ENCODE data around the gene ANGPTL4.
"Not testable (repeated sequence)": the region's sequence is repeated elsewhere in the genome, so short reads cannot be mapped to it uniquely, and the experiment has no call there.

Gene ANGPTL4

DNA sequence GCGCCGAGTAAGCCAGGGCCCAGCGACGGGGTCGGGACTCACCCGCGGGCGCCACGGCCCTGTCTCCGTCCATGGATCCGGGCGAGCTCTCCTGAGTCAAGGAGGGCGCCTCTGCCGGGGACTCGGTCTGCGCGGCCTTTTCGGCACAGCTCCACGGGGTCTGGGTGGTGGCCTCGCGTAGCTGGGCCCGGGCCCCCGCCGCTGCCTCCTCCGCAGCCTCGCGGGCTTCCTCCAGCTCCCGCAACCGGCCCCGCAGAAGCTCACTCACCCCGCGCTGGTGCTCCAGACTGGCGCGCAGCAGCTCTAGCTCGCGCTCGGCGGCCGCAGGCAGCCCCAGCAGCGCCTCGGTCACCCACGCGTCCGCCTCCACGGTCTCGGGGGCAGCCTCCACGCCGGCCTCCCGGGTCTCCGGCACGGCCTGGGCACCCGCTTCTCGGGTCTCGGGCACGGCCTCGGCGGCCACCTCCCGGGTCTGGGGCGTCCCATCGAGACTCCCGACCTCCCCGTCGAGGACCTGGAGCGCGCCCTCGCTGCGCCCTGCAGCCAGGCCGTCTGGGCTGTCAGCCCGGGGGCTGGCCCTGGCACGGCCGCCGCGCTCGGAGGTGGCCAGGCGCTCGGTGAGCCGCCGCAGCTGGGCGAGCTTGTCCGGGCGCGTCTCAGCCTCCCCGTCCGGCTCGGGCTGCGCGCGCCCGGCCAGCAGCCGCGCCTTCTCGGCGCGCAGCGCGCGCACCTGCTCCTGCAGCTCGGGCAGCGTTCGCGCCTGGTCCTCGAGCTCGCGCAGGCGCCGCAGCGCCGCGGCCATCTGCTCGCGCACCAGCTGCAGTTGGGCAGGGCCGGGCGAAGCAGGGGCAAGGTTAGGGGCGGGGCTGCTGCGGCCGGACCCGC, 29.3 kb upstream of the ANGPTL4 start:
- DNase-seq = peak; percentile 52 to 81

- no peak for DNase-seq
Measured at GRCh38 chr19:8335343-8336071, 28.4 kb upstream of the ANGPTL4 start.

- DNase-seq = peak in 1 of 2 donors; percentile 49
Measured at GRCh38 chr19:8336072-8336569, 27.8 kb upstream of the ANGPTL4 start.

DNA sequence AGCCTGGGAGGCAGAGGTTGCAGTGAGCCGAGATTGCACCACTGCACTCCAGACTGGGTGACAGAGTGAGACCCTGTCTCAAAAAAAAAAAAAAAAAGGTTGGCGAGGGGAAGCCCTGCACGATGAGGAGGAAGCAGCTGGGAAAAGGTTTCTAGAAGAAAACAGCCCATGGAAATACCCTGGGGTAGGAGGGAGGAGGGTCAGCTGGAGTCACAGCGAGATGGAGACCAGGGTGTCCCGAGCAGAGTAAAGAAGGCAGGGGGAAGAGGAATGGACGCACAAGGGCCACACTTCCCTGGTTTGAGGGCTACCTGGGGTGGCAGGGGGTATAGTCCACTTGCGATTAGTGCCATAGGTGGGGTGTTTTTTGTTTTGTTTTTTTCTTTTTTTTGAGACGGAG, 27.3 kb upstream of the ANGPTL4 start:
- no peak for DNase-seq

- DNase-seq = no peak
Measured at GRCh38 chr19:8337728-8338127, 26.2 kb upstream of the ANGPTL4 start.

DNA sequence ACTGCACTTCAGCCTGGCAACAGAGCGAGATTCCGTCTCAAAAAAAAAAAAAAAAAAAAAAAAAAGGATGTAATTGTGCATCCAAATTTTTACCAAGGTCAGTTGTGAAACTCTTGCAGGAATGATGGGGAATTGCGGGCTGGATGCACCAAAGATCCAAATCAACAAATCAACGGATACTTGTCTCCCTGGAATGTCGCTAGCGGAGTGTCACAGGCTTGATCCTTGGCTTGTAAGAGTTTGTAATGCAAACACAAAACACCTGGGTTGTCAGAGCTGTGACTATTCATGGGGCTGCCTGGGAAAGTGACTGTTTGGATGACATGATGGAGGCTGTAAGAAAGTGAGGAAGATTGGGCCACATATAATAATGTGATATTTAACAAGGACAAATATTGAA, 25.1 kb upstream of the ANGPTL4 start:
- no peak for DNase-seq

DNA sequence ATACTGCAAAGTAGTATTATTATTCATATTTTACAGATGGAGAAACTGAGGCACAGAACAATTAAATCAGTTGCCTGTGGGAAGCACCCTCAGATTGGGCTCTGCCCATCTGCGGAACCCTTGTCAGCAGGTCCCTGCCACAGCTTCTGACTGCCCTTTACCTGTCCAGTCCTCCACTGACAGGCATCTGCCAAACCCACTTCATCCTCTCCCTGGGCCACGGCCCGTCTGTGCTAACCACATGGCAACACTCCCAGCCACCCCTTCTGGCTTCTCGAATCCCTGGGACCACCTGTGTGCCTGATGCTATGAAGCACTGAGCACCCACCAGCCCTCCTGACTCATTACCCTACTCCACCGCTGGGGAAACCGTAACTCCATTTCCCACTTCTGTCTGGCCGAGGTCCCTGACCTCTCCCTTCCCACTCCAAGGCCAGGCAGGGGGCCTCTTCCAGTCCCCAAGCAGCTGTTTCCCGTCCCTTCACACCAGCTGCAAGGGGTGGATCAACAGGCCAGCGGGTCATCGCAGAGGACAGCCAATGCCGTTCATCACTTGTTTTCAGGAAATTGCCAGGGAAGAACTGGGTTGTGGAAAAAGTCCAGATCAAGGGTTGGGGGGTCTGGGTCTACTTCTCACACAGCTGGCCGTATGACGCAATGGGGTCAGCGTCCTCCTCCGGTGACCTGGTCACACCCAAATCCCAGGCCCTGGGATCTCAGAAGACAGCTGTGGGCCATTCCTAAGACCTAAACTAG, 23.4 kb upstream of the ANGPTL4 start:
- no peak for DNase-seq

GRCh38 chr19:8341504-8341903, 22.5 kb upstream of the ANGPTL4 start:
- DNase-seq = not testable (repeated sequence)

DNA sequence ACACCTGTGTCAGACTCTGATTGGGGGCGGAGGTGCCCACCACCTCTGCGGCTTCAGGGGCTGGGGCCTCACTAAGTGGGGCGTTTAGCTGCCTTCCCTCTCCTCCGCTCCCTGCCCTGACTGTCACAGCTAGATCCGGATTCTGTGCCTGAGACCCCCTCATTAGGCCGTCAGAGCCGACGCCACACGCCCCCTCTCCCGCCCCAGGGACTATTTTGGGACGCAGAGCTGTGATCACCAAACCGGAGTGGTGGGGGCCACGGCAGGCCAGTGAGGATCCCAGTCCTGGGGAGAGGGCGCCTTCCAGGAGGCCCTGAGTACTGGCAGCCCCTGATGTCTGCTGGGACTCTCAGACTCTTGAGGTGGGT, 21.7 kb upstream of the ANGPTL4 start:
- DNase-seq = no peak

GRCh38 chr19:8342684-8343482, 21.1 kb upstream of the ANGPTL4 start, which contains the start of gene KANK3:
KANK3 (minus strand) TSS chr19:8343262; CDS start chr19:8337828, 5,434 bp downstream.
- DNase-seq = peak; percentile 96 to 98

- DNase-seq = no peak
Measured at GRCh38 chr19:8343483-8343844, 20.5 kb upstream of the ANGPTL4 start.

DNA sequence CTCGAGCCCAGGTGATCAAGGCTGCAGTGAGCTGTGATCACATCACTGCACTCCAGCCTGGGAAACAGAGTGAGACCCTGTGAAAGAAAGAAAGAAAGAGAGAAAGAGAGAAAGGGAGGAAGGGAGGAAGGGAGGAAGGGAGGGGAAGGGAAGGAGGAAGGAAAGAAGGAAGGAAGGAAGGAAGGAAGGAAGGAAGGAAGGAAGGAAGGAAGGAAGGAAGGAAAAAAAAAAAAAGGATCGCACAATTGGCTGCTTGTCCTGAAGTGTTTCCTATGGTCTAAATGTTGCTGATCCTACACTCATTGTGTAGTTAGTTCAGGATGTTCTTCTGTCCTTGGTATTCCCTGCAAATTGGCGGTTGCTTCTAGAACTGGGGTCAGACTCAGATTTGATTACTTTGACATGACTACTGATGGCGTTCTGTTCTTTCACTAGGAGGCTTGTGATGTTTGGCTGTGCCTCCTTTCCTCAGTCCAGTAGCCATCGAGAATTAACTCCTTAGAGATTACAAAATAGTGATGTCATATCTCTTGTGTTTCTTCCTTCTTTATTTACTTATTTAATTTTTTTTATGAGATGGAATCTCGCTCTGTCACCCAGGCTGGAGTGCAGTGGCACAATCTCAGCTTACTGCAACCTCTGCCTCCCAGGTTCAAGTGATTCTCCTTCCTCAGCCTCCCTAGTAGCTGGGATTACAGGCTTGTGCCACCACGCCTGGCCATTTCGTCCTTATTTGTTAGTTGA, 14.2 kb upstream of the ANGPTL4 start:
- not testable (repeated sequence) for DNase-seq

DNA sequence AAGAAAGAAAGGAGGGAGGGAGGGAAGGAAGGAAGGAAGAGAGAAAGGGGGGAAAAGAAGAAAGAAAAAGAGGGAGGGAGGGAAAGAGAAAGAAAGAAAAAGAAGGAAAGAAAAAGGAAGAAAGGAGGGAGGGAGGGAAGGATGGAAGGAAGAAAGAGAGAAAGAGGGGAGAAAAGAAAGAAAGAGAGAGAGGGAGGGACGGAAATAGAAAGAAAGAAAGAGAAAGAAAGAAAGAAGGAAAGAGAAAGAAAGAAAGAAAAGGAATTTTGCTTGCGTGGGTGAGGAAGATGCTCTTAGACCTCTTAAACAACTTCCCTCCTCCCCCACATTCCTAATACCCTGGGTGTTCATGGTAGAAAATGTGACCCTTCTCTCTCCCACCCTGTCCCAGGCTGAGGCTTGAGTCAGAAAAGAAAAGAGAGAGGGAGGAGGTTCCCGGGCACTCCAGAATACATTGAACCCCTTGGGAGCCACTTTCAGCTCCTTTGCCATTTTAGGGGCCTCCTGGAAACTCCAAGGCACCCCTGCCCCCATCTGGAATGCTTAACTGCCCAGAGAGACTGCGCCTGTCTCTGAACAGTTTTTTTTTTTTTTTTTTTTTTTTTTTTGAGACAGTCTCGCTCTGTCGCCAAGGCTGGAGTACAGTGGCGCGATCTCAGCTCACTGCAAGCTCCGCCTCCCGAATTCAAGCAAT, 11.7 kb upstream of the ANGPTL4 start:
- peak; percentile 29 to 42 for DNase-seq

GRCh38 chr19:8352845-8353244, 11.1 kb upstream of the ANGPTL4 start:
- not testable (repeated sequence) for DNase-seq

GRCh38 chr19:8355631-8356402, 8.1 kb upstream of the ANGPTL4 start:
- DNase-seq = peak; percentile 87 to 94

DNA sequence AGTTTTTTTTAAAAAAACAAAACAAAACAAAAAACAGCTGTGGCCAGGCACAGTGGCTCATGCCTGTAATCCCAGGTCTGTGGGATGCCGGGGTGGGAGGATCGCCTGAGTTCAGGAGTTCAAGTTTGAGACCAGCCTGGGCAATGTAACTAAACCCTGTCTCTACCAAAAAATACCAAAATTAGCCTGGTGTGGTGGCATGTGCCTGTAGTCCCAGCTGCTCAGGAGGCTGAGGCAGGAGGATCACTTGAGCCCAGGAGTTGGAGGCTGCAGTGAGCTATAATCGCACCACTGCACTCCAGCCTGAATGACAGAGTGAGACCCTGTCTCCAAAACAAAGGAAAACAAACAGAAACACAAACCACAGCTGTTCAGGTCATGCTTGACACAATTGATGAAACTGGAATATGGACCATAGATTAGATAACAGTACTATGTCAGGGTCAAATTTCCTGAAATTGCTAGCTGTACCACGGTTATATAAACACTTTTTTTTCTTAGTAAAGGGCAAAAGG, 6.9 kb upstream of the ANGPTL4 start:
- no peak for DNase-seq

DNA sequence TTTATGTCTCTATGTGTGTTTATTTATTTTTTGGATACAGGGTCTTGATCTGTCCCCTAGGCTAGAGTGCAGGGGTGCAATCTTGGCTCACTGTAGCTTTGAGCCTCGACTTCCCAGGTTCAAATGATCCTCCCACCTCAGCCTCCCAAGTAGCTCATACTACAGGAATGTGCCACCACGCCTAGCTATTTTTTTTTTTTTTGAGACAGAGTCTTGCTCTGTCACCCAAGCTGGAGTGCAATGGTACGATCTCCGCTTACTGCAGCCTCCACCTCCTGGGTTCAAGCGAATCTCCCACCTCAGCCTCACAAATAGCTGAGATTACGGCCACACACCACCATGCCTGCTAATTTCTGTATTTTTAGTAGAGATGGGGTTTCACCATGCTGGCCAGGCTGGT, 5.0 kb upstream of the ANGPTL4 start:
- no peak for DNase-seq

DNA sequence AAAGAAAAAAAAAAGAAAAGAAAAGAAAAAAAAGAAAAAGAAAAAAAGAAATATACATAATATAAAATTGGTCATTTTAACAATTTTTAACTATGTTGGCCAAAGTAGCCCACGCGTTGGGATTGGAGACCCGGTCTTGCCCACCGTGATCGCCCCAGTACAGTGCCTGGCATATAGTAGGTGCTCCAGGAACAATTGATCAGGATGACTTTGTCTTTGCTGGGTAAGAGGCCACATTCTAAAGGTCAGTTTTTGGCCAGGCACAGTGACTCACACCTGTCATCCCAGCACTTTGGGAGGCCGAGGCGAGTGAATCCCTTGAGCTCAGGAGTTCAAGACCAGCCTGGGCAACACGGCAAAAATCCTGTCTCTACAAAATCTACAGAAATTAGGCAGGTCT, 3.8 kb upstream of the ANGPTL4 start:
- DNase-seq = no peak

DNA sequence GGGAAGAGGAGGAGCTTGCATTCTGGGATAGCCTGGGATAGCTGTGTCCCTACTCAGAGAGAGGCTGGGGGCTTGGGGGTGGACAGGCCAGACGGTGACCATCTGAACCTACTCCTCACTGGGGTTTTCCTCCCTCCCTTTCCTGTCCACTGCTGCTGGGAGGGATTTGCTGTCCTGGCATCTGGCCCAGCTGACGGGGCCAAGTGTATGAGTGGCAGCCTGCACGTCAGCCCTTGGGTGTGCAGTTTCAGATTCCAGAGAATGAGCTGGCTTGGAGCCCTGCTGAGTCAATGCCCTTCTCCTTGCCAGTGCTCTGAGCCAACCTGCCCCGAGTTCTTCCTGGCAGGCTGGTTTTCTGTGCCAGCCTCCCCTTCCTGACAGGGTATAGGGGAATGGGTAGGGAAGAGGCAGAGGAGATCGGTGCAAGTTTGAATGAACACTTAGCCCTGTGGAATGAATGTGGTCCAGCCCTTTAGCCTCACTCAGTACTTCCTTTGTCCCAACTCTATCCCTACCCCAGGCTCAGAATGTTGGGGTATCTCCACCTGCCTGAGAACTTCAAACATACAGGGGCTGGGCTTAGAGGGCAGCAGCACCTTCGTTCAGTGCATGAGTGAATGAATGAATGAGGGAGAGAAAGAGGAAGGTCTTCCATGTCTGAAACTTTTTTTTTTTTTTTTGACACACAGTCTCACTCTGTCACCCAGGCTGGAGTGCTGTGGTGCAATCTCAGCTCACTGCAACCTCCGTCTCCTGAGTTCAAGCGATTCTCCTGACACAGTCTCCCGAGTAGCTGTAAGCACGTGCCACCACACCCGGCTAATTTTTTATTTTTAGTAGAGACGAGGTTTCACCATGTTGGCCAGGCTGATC, 1.8 kb upstream of the ANGPTL4 start:
- DNase-seq = peak; percentile 51 to 72

Measured in inflammatory macrophage (primary cell).